ENCODE results near the gene PUSL1. TPM values are rescaled to one million over a fixed set of nuclear protein-coding genes. Genes with fewer than 3 reads are reported as not detected.

Gene PUSL1
- total RNA-seq (2014; rRNA removed; shearing (Covaris generic)) = 23.6 and 40.3 TPM in 2 replicates

- peak; percentile 88 for DNase-seq (ENCODE audit: low read depth)
These were observed at the start of gene PUSL1, which contains the start of gene ACAP3 for GRCh38 chr1:1307923-1308755. PUSL1 (plus strand) TSS chr1:1308597; CDS start chr1:1308644, 47 bp downstream. ACAP3 (minus strand) TSS chr1:1307930; CDS start chr1:1307815, 115 bp downstream.

DNA sequence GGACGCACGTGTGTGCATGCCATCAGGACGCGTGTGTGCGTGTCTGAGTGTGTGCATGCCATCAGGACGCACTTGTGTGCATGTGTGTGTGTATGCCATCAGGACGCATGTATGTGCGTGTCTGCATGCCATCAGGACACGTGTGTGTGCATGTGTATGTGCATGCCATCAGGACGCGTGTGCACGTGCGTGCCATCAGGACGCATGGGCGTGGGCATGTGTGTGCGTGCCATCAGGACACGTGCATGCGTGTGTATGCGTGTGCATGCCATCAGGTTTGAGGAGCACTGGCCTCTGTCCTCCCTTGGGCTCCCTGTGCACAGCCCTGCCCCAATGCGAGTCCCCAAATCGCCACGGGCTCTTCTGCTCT is 49.3 kb upstream of the PUSL1 start:
- DNase-seq (ENCODE audit: low read depth) = no peak

DNA sequence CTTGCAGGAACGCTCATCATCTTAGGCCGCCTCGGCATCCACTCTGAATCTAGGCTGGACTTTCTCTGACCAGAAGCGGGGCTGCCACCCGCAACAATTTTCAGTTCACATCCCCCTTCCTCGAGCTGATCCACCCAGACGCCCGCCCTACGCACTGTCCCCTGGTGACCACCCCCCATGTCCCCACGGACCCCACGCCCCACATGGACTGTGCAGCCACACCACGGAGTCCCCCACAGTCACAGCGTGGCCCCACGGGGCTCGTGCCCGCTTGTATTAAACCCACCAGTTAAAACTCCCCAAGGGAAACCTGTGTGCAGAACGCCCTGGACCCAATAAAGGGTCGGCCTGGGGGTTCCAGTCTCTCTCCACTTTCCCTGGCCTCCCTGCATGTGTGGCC is 48.9 kb upstream of the PUSL1 start:
- DNase-seq (ENCODE audit: low read depth) = no peak

- no peak for DNase-seq (ENCODE audit: low read depth)
These were observed 48.3 kb upstream of the PUSL1 start for GRCh38 chr1:1259951-1260600.

DNA sequence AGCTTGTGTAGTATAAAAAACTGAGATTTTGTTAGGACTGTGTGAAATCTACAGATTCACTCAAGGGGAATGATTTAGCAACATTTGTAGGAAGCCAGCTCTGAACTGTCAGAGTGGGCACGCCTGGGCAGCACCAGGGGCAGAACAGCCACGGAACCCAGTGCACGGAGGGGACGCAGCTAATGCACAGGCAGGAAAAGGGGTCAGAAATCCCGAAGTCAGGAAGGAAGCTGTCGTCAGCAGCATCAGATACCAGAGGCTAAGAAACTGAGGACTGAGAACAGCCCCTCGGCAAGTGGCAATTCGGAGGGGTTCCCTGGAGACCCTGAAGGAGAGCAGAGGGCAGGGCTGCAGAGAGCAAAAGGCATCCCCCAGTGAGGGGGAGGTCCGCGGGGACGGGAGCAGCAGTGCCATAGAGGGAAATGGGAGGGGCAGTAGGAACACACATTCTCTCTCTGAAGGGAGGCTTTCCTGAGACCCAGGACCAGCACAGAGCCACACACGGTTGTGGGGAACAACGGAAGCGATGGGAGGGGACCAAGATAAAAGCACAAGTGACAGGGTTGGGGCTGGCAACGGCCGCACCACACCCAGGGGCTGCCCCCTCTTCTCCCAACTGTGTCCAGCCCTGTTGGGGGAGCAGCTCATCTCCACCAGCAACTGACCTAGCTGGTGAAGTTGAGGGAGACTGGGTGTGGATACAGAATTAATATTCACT is 47.4 kb upstream of the PUSL1 start:
- DNase-seq (ENCODE audit: low read depth) = no peak

DNA sequence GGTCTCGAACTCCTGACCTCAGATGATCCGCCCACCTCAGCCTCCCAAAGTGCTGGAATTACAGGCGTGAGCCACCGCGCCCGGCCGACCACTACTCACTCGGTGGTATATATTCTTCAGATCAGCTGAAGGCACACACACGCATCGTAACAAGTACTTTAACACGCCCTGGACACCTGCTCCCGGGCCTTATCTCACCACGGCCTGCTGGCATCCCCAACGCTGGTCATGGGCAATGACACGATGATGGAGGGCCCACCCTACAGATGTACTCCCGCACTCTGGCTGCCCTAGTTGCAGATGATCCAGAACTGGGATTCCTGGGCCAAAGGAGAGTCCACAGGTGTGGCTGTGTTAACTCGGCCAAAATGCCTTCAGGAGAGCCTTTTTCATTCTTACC is 46.3 kb upstream of the PUSL1 start:
- DNase-seq (ENCODE audit: low read depth) = no peak

- DNase-seq (ENCODE audit: low read depth) = no peak
These were observed 45.6 kb upstream of the PUSL1 start for GRCh38 chr1:1262758-1263157.

DNA sequence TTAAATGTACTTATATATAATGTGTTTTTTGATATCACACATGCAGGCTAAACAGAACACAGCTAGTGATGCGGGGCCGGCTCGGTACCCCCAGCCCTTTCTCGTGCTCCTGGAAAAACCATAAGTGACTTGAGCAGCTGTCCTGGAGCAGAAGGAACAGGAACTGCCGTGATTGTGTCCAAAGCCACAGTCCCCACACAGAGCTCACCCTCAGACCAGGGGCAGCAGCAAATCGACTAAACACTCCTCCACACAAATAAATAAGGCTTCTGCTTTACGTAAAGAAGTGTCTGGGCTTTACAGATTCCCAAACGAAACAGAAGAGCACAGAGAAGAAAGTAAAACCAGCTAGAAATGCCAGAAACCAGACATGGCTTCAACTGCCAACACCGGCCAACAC is 44.4 kb upstream of the PUSL1 start:
- no peak for DNase-seq (ENCODE audit: low read depth)

GRCh38 chr1:1264868-1265272 is 43.5 kb upstream of the PUSL1 start:
- DNase-seq (ENCODE audit: low read depth) = peak; percentile 99

GRCh38 chr1:1267488-1268283 is 40.7 kb upstream of the PUSL1 start:
- no peak for DNase-seq (ENCODE audit: low read depth)

DNA sequence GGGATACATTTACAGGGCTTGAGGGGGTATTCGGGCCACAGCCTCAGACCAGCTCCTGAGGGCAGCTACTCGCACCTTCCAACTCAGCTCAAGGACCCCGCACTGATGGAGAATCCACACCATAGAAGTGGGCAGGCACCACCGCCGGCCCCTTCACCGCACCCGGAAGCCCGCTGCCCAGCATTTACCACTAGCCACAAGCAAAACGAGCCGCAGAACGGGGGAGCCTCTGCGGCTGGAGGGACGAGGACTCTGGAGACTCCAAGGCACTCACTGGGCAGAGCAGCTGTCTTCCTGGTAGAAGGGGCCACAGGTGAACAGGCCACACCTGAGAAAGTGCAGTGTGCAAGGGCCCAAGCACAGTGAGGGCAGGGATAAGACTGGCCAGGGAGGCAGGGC is 40.1 kb upstream of the PUSL1 start:
- no peak for DNase-seq (ENCODE audit: low read depth)

- DNase-seq (ENCODE audit: low read depth) = no peak
These were observed 37.6 kb upstream of the PUSL1 start for GRCh38 chr1:1270813-1271212.

- DNase-seq (ENCODE audit: low read depth) = no peak
These were observed 35.8 kb upstream of the PUSL1 start for GRCh38 chr1:1272341-1273208.

- no peak for DNase-seq (ENCODE audit: low read depth)
These were observed 35.2 kb upstream of the PUSL1 start for GRCh38 chr1:1273209-1273511.

- DNase-seq (ENCODE audit: low read depth) = peak; percentile 79
These were observed 34.7 kb upstream of the PUSL1 start, which contains the start of gene UBE2J2 for GRCh38 chr1:1273512-1274298. UBE2J2 (minus strand) TSS chr1:1273854; CDS start chr1:1267992, 5,862 bp downstream.

DNA sequence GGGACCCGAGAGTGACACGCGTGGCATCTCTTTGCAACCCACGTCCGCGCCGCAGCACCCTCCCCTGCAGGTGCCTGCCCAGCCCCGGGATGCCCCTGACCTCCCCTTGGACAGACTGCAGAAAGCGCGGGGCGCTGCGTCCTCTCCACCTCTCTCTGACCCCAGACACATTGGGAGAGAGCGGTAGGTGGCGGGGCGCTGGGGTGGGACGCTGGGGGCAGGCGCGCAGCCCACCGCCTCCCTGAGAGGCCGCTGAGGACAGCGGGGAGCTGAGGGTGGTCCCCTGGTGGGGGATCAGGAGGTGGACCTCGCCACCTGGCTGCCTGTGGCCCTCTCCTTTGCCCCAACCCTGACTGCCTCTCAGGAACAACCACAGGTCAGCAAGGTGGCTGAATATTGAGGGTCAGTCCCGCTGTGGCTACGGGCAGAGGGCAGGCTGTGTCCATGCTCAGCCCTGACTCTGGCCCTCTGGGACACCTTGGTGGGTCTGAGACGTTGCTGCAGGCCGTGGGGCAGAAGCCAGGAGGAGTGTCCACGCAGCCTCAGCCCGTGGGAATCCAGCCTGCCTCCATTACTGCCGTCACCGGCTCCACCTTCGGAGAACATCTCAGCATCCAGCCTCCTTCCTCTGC is 34.0 kb upstream of the PUSL1 start:
- no peak for DNase-seq (ENCODE audit: low read depth)

DNA sequence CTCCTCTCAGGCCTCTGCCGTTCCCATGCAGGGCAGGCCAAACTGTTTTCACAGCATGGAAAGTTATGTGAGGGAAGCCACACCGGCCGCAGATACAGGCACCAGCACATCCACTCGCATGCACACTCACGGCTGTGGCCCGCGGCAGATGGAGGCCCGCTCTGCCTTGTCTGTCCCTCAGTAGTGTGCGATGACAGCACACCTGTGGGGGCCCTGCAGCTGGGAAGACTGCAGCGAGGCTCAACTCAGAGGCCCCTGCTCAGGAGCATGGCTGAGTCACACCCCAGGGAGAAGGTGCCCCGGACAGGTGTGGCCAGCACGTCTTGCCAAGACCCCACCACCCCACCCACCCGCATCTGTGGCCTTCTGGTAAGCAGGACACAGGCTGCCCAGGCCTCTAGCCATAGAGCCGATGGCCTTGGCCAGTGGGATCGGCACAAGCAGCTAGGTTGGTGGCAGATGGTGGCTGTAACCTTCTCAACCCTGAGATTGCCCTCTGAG is 33.4 kb upstream of the PUSL1 start:
- no peak for DNase-seq (ENCODE audit: low read depth)

- DNase-seq (ENCODE audit: low read depth) = no peak
These were observed 32.6 kb upstream of the PUSL1 start for GRCh38 chr1:1275836-1276235.

DNA sequence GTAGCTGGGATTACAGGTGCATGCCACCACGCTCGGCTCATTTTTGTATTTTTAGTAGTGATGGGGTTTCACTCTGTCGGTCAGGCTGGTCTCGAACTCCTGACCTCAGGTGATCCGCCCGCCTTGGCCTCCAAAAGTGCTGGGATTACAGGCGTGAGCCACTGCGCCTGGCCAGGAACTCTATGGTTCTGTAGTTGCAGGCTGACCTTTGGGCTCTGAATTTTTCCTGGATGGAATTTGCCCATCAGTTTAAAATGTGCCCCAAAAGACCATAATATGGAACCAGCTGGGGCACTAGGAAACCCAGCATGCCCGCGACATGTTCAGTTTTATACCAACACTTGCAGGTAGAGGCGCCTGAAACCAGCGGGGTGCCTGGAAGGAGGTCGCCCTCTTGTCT is 29.8 kb upstream of the PUSL1 start:
- no peak for DNase-seq (ENCODE audit: low read depth)

All from M059J (cell line).